ENCODE measurements around the gene ZBTB32.

DNA sequence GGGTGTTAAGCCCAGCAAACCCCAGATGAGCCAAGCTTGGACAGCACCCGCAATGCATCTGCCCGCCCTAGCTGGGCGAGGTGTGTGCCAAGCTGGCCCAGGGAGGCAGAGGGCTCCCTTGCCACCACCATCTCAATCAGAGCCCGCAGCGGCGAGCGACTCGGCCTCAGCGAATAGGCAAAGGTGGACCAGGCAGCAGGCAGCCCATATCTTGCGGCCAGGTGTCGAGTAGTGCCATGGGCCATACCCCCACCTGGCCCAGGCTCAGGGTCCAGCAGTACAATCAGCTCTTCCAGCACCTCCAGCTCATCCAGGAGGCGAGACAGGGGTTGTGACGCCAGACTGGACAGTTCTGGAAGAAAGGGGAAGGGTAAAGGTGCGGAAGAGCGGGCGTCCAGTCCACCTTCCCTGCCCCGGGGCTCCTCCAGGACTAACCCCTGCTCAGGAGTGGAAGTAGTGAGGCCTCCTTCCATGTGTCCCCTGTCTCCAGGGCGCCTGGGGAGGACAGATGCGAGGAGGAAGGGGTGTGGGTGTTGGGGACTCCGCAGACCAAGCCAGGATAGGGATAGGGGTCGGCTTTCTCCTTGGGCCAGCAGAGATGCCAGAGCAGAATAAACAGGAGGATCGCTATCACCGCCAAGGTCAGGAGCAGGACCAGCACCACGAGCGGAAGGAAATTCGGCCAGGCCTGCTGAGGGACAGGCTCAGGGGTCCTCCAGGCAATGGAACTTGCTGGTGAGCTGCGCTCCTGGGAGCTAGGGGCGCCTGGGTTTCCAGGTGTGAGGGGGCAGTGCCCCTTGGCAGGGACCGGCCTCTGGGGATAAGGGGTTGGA, 35.1 kb downstream of the ZBTB32 start:
- TF ChIP-seq POLR2A (IDR thresholded peaks at IDR 0.05; ENCODE audit: low read length), result no peak
- no peak for TF ChIP-seq GATA1 (IDR thresholded peaks at IDR 0.05; ENCODE audit: low read depth, low read length)
